Measurements from ENCODE around the gene OR2AT4.

OR2AT4 gene

GRCh38 chr11:75040167-75040770, 56.4 kb downstream of the OR2AT4 start:
- intact Hi-C loops (cut with DNase I), result no loop called here
- DNase-seq, result no peak

- no peak for DNase-seq
- intact Hi-C loops (cut with DNase I), result no loop called here
Measured at GRCh38 chr11:75035911-75036565, 60.6 kb downstream of the OR2AT4 start.

GRCh38 chr11:75035256-75035655, 61.4 kb downstream of the OR2AT4 start:
- intact Hi-C loops (cut with DNase I), result no loop called here
- no peak for DNase-seq

- intact Hi-C loops (cut with DNase I), result no loop called here
- DNase-seq, result peak in 1 of 42 donors; percentile 13
Measured at GRCh38 chr11:75033916-75034315, 62.8 kb downstream of the OR2AT4 start.

- intact Hi-C loops (cut with DNase I), result no loop called here
- DNase-seq, result no peak
Measured at GRCh38 chr11:75032550-75032935, 64.1 kb downstream of the OR2AT4 start.

GRCh38 chr11:75031771-75032549, 64.7 kb downstream of the OR2AT4 start:
- DNase-seq, result peak; percentile 57 to 94 (median 80)
- intact Hi-C loops (cut with DNase I), result no loop called here
